Upper lobe of left lung (tissue), 6 donors: ENCODE results near the gene CDH26. TPM values are rescaled to one million over a fixed set of nuclear protein-coding genes. Genes with fewer than 3 reads are reported as not detected.

Experiments
- ATAC-seq, 2 donors: fragments of 200-7000 bp; cut with Tn5 transposase; one replicate each; pipeline ENCODE4 v1.9.1; 2022; ENCODE audit warnings: mild to moderate bottlenecking in 2 of 2, moderate library complexity in 2 of 2; ENCODE audit not compliant: low FRiP score in 2 of 2
- DNase-seq, 2 donors: peaks; one replicate each; pipeline ENCODE4 v3.0.0-alpha.2; 2019 to 2020
- H3K27ac ChIP-seq, 4 donors: fragments of 200-600 bp; sonication (generic); one replicate each; pipeline ENCODE4 v1.5.1; 2016 to 2019
- H3K27me3 ChIP-seq, 4 donors: fragments of 200-600 bp; sonication (generic); one replicate each; pipeline ENCODE4 v1.5.1; 2017 to 2019
- H3K36me3 ChIP-seq, 4 donors: fragments of 200-600 bp; sonication (generic); one replicate each; pipeline ENCODE4 v1.5.1; 2016 to 2019
- H3K4me1 ChIP-seq, 4 donors: fragments of 200-600 bp; sonication (generic); one replicate each; pipeline ENCODE4 v1.5.1; 2018 to 2019
- H3K4me3 ChIP-seq, 4 donors: fragments of 200-600 bp; sonication (generic); one replicate each; pipeline ENCODE4 v1.5.1; 2017 to 2019; ENCODE audit warnings: mild to moderate bottlenecking in 2 of 4, moderate library complexity in 1 of 4
- H3K9me3 ChIP-seq, 4 donors: fragments of 200-600 bp; sonication (generic); one replicate each; pipeline ENCODE4 v1.5.1; 2018 to 2019
- EP300 ChIP-seq, 4 donors: sonication (generic); formaldehyde crosslinking; IDR thresholded peaks; one replicate each; pipeline ENCODE4 v1.5.1; 2017; ENCODE audit warnings: antibody characterized with exemption in 4 of 4, control low read depth in 2 of 4
- POLR2A ChIP-seq, 4 donors: fragments of 450-650 bp; IDR thresholded peaks; one replicate each; pipeline ENCODE4 v1.5.1; 2016 to 2017; ENCODE audit warnings: antibody characterized with exemption in 4 of 4, mild to moderate bottlenecking in 2 of 4
- POLR2AphosphoS5 ChIP-seq, 2 donors: sonication (generic); formaldehyde crosslinking; IDR thresholded peaks; one replicate each; pipeline ENCODE4 v1.5.1; 2017; ENCODE audit warnings: antibody characterized with exemption in 2 of 2
- WGBS, 2 donors: methylation state at CpG; one replicate each; pipeline ENCODE4 v1.1.5; 2017 to 2018; 5-methylcytosine and 5-hydroxymethylcytosine counted together
- total RNA-seq, 6 donors: library from RNA; depleted of rRNA in 4 of 6; stranded (reverse); fragments of >200 nt in 4 of 6; gene quantifications; one replicate each; pipeline versions ENCODE4 v1.1.0 to v1.2.1, GENCODE V29; 2016 to 2021
- TF ChIP-seq, protein P1 (sequence below), 6 experiments: fragments of 450-650 bp in 4 of 6; fragments of 200-600 bp in 2 of 6; sonication (generic) in 2 of 6; IDR thresholded peaks; one replicate each; pipeline ENCODE4 v1.5.1; 2016 to 2019; ENCODE audit warnings: antibody characterized with exemption in 6 of 6
- donor health status: DM: no; HTN: no; CAD: no; lungs with moderate emphysema.
- donor health status: DM: no; HTN: yes; CAD: no; lungs with severe emphysema.

The CDH26 gene
- total RNA-seq, 6 donors from 2014 or later = 4.0 to 18.9 (median 11.1) TPM

DNA sequence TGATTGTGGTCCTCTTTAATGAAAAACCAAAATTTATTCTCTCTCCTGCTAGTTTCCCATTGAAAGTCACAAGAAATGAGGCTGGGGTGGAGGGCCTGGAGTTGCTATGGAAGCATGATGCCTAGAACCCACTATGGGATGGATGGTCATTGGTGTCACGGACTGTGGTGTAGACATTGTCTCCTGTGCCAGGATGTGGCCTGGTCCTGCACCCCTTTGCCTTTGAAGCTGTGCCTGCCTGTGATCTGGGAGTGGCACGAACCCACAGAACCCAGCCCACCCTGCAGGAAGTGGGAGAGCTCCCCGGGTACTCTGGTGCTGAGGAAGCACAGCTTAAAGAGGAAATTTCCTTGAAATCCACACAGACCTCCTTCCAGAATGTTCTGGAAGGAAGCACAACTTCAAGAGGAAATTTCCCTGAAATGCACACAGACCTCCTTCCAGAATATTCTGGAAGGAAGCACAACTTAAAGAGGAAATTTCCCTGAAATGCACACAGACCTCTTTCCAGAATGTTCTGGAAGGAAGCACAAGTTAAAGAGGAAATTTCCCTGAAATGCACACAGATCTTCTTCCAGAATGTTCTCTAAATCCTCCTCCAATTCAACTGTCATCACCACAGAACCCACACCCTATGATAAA, 105.6 kb downstream of the CDH26 start:
- ATAC-seq = no peak
- no peak overlapping the region for H3K4me3 ChIP-seq
- peaks cover 5 to 26% (median 10%) of the 10 kb centered on the region in 4 donors for H3K4me1 ChIP-seq
- TF ChIP-seq, protein P1, sequence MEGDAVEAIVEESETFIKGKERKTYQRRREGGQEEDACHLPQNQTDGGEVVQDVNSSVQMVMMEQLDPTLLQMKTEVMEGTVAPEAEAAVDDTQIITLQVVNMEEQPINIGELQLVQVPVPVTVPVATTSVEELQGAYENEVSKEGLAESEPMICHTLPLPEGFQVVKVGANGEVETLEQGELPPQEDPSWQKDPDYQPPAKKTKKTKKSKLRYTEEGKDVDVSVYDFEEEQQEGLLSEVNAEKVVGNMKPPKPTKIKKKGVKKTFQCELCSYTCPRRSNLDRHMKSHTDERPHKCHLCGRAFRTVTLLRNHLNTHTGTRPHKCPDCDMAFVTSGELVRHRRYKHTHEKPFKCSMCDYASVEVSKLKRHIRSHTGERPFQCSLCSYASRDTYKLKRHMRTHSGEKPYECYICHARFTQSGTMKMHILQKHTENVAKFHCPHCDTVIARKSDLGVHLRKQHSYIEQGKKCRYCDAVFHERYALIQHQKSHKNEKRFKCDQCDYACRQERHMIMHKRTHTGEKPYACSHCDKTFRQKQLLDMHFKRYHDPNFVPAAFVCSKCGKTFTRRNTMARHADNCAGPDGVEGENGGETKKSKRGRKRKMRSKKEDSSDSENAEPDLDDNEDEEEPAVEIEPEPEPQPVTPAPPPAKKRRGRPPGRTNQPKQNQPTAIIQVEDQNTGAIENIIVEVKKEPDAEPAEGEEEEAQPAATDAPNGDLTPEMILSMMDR (IDR thresholded peaks at IDR 0.05) = no peak
- TF ChIP-seq EP300 (IDR thresholded peaks at IDR 0.05) (no peak), POLR2AphosphoS5 (IDR thresholded peaks at IDR 0.05) (no peak), POLR2A (IDR thresholded peaks at IDR 0.05) (no peak)
- no peaks in the 10 kb centered on the region for H3K27me3 ChIP-seq
- H3K27ac ChIP-seq = no peak overlapping the region
- DNase-seq = no peak
- no peaks in the 10 kb centered on the region for H3K36me3 ChIP-seq
- no peaks in the 10 kb centered on the region for H3K9me3 ChIP-seq
- WGBS, 2 donors = 64 to 68% methylated on average over 2 to 3 of the region's 3 CpGs

Other genes starting within 250 kb of the CDH26 start
- gene SYCP2, start 24.8 kb upstream of the CDH26 start, total RNA-seq = 10 to 100 TPM in 1 of 6 donors, 1 to 10 TPM in 5; 1.1 to 13.3 (median 2.0) TPM
- 10 to 100 TPM in 4 of 6 donors, 1 to 10 TPM in 2; 6.3 to 12.6 (median 10.4) TPM for gene PPP1R3D, start 18.1 kb upstream of the CDH26 start, total RNA-seq
- gene FAM217B, start 18.0 kb upstream of the CDH26 start, total RNA-seq = 10 to 100 TPM in 5 of 6 donors, 1 to 10 TPM in 1; 7.1 to 21.3 (median 13.0) TPM